PFSK-1 (cell line): ENCODE results near the gene ATP8A1.

Experiments
- FOXP2 ChIP-seq: optimal IDR thresholded peaks from 2 replicates; pipeline ENCODE3; 2011; ENCODE audit warnings: borderline replicate concordance, control low read depth, inconsistent platforms; ENCODE audit not compliant: insufficient read depth; ENCODE audit errors: extremely low read length, extremely low read depth
- POLR2AphosphoS5 ChIP-seq: IDR thresholded peaks from 2 replicates; pipeline ENCODE4 v1.6.1; 2012; ENCODE audit warnings: low read depth, mild to moderate bottlenecking, control low read depth, low read length, moderate library complexity
- REST ChIP-seq, 2 experiments: IDR thresholded peaks; 2 replicates each; pipeline versions ENCODE4 v1.6.1 to v1.8.0; 2011 to 2012; ENCODE audit warnings: low read depth in 2 of 2, low read length in 2 of 2, control low read depth in 1 of 2, inconsistent platforms in 1 of 2, mild to moderate bottlenecking in 1 of 2, moderate library complexity in 1 of 2; ENCODE audit not compliant: insufficient read depth in 1 of 2
- SIN3A ChIP-seq: IDR thresholded peaks from 2 replicates; pipeline ENCODE4 v1.6.1; 2012; ENCODE audit warnings: mild to moderate bottlenecking, low read length, moderate library complexity, borderline replicate concordance; ENCODE audit not compliant: insufficient read depth
- TAF1 ChIP-seq: IDR thresholded peaks from 2 replicates; pipeline ENCODE4 v1.6.1; 2012; ENCODE audit warnings: low read length, control low read depth, borderline replicate concordance; ENCODE audit not compliant: insufficient read depth

Gene ATP8A1

DNA sequence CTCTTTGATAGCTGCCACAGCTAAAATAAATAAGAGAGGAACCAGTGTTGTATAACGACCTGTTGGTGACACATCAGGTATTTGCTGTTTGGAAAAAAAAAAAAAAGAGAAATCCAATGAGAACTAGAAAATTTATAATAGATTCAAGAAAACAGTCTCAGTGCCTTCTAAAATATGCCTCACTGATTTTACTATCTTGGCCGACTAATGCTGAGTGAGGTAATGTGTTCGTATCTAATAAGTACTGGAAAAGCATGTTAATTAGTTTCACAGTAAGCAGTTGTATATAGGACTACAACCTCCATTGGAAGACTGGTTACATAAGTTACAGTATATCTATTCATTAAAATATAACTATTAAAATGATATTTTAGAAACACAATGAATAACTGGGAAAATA, 32.4 kb downstream of the ATP8A1 start:
- no peak for TF ChIP-seq SIN3A
- no peak for TF ChIP-seq REST (IDR thresholded peaks at IDR 0.05; ENCODE audit: insufficient read depth in 1 of 2, low read depth in 2 of 2, low read length in 2 of 2)
- TF ChIP-seq TAF1 = no peak
- TF ChIP-seq POLR2AphosphoS5 = no peak
- TF ChIP-seq FOXP2 = no peak

DNA sequence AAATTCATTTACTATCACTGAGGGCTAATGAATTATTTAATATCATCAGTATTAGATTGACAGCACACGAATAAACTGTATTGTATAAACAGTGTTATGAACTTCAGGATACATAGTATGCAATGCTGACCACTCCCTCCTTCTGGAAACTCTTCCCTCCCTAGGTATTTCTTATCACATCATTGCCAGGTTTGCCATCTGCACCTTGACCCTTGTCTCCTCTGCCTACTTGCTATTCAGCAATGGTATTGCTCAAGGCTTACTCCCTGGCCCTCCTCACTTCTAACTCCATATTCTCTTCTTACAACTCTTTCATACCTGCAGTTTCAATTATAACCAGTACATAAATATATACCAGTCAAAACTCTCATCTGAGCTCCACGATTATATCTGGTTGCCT, 38.9 kb downstream of the ATP8A1 start:
- TF ChIP-seq REST (IDR thresholded peaks at IDR 0.05; ENCODE audit: insufficient read depth in 1 of 2, low read depth in 2 of 2, low read length in 2 of 2) = no peak
- TF ChIP-seq FOXP2 = no peak
- TF ChIP-seq POLR2AphosphoS5 = no peak
- no peak for TF ChIP-seq TAF1
- TF ChIP-seq SIN3A = no peak

DNA sequence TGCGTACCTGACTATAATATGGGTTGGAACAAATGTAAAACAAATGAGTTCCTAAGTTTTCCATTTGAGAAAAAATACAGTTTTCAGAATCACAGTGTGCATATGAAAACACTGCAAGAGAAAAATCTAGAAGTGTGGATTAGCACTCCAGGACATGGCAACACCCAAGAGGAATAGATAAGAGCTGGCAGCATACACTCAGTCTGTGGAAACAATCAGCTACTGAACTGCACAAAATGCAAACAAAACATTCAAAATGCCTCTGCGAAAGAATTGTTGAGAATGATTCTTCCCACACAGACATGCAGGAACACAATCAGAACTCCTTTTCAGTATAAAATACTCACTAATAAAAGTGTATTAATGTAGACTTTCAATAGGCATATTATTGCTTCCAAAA, 39.9 kb downstream of the ATP8A1 start:
- no peak for TF ChIP-seq POLR2AphosphoS5
- TF ChIP-seq REST (IDR thresholded peaks at IDR 0.05; ENCODE audit: insufficient read depth in 1 of 2, low read depth in 2 of 2, low read length in 2 of 2) = no peak
- TF ChIP-seq FOXP2 = no peak
- TF ChIP-seq TAF1 = no peak
- no peak for TF ChIP-seq SIN3A

- no peak for TF ChIP-seq SIN3A
- TF ChIP-seq REST (IDR thresholded peaks at IDR 0.05; ENCODE audit: insufficient read depth in 1 of 2, low read depth in 2 of 2, low read length in 2 of 2) = no peak
- no peak for TF ChIP-seq TAF1
- TF ChIP-seq POLR2AphosphoS5 = no peak
- TF ChIP-seq FOXP2 = no peak
Measured at GRCh38 chr4:42616572-42616971, 40.3 kb downstream of the ATP8A1 start.

GRCh38 chr4:42615131-42615763, 41.7 kb downstream of the ATP8A1 start:
- TF ChIP-seq FOXP2 (no peak), POLR2AphosphoS5 (no peak), SIN3A (no peak), REST (IDR thresholded peaks at IDR 0.05; ENCODE audit: insufficient read depth in 1 of 2, low read depth in 2 of 2, low read length in 2 of 2) (no peak), TAF1 (no peak)
